Measurements from ENCODE around the gene RLN1.
"Not testable (repeated sequence)": the region's sequence is repeated elsewhere in the genome, so short reads cannot be mapped to it uniquely, and the experiment has no call there.

The RLN1 gene

DNA sequence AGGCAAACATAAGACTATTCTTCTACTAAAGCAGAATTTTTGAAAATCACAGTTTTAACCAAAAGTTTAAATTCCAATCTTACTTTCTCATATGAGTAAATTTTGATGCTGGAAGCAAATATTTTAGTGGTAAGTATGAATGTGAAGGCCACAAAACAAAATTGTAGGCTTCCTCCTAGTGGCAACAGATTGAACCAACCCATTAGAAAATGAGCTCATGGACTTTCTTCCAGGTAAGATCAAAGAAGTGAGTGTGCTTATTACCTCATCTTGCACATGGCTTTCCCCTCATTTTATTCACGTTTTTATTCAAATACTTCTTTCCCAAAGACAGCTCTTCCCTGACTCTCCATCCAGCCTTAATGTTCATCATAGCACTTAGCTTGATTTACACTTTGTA lies 18.6 kb downstream of the RLN1 start:
- no peak for DNase-seq

- not testable (repeated sequence) for DNase-seq
Observed at GRCh38 chr9:5316406-5316805, 23.3 kb downstream of the RLN1 start.

DNA sequence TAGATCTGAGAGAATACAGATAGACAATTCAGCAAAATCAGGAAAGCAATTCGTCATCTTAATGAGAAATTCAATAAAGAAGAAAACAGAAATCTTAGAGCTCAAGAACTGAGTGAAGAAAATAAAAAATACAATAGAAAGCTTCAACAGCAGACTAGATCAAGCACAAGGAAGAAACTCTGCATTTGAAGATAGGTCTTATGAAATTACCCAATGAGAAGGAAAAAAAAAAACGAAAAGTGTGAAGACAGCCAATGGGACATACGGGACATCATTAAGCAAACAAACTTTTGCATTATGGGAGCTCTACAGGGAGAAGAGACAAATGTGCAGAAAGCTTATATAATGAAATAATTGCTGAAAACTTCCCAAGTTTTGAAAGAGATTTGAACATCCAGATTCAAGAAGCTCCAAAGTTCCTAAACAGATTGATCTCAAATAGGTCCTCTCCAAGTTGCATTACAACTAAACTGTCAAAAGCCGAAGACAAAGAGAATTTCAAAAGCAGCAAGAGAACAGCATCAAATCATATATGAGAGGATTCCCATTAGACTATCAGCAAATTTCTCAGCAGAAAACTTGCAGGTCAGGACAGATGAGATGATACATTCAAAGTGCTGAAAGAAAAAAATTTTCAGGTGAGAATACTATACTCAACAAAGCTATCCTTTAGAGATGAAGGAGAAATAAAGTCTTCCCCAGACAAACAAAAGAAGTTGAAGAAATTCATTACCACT lies 24.3 kb downstream of the RLN1 start:
- no peak for DNase-seq

DNA sequence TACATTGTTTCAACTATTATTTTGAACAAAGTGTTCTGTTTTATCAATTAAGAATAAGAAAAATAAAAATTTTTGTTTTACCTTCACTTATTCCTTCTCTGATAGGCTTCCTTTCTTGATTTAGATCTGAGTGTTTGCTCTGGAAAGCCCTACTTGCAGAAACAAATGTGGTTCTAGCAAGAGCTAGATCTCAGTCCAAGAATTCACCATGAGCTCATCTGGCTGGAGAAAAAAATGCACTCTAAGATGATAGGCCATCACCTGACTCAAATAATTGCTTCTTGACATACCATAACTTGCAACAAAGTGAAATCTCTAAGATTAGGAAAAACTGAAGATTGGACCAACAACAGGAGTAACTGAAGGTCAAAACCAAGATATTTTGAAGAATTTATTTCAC lies 28.8 kb downstream of the RLN1 start:
- DNase-seq, result no peak

GRCh38 chr9:5305741-5306140 lies 33.9 kb downstream of the RLN1 start:
- DNase-seq, result no peak

DNA sequence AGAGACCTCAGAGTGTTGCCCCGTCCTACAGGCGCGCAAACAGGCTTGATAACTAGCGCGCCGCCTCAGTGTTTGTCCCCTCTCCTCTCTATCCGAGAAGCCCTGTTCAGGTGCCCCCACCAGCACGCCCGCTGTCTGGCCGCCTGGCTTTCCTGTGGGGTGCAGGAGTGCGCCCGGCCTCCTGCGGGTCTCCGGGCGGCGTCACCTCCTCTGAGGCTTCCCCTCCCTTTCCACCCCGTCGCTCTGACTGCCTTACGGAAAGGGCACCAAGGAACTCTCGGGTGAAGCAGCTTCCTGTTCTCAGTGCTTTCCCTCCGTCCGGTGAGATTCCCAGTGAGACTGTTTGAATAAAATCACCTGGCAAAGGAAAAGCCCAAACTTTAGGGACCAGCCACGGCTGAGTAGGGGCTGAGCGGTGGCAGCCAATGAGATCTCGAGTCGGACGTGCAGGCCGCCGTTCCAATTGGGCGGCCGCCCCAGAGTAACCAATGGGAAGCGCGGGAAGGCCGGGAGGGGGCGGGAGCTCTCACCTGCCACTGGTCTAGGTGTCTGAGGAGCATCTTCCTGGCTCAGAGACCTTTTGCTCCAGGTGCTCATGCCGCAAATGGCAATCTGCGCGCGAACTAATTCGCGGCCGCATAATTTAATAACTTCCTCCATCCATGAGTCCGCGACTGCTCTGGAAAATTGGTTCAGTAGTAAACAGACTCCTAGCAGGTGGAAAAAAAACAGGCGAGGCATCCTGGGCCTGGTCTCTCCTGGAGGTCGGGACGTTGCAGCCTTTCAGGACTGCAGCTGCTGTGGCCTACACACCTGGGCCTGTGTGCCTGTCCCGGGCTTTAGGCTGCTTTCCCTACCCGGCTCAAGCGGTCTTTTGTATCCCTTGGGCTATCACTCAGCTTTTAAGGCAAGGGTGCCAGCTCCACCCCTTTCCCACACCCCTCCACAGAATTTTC lies 35.6 kb downstream of the RLN1 start, which contains the start of gene RLN2:
RLN2 (minus strand) TSS at position 877 of the 956 bp plus-strand sequence; CDS start at position 741, 136 bp downstream.
- not testable (repeated sequence) for DNase-seq

- no peak for DNase-seq
Observed at GRCh38 chr9:5301544-5301943, 38.1 kb downstream of the RLN1 start.

DNA sequence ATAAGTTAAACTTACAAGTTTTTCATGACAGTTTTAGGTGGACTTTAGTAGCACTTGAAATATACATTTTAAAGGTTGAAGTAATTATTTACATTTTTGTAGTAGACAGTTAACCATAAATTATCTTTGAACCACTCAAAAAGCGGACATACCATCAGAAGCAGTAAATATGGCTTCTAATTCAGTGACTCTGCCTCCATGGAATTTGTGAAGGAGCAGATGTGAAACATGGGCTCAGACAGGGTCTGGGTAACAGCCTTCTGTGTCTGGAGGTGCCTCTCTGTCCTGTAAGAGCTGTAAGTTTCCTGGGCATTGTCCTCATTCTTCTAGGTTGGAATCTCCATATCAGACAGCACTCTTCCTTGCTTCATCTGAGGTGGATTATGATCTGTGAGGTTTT lies 47.5 kb downstream of the RLN1 start:
- DNase-seq, result no peak

GRCh38 chr9:5288591-5288990 lies 51.1 kb downstream of the RLN1 start:
- DNase-seq, result no peak

DNA sequence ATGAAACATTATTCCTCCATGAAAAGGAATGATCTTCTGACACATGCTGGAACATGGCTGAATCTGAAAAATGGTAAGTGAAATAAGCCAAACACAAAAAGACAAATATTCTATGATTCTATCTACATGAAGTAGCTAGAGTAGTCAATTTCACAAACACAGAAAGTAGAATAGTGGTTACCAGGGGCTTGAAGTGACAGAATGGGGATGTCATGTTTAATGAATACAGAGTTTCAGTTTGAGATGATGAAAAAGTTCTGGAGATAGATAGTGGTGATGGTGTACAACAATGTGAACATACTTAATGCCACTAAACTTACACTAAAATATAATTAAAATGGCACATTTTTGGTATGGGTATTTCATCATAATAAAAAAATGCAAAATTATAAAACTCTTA lies 53.4 kb downstream of the RLN1 start:
- DNase-seq, result no peak

Data from NCI-H446 (cell line).